Transverse colon (tissue), 4 donors: ENCODE results near the gene SSRP1.

Experiments used
- POLR2A ChIP-seq: fragments of 450-650 bp; IDR thresholded peaks from one replicate; pipeline ENCODE4 v1.6.1; 2016; ENCODE audit warnings: antibody characterized with exemption, mild to moderate bottlenecking, moderate library complexity
- POLR2AphosphoS5 ChIP-seq, 3 donors: sonication (generic); formaldehyde crosslinking; IDR thresholded peaks; one replicate each; pipeline ENCODE4 v1.6.1; 2016; ENCODE audit warnings: antibody characterized with exemption in 3 of 3
- TF ChIP-seq, protein P1 (sequence below), 5 experiments: fragments of 200-600 bp in 3 of 5; fragments of 450-650 bp in 2 of 5; sonication (generic) in 3 of 5; IDR thresholded peaks; 1 replicate in 2 of 5; 2 replicates in 3 of 5; pipeline ENCODE4 v1.5.1; 2016 to 2017; ENCODE audit warnings: antibody characterized with exemption in 5 of 5, inconsistent platforms in 3 of 5, mild to moderate bottlenecking in 2 of 5, moderate library complexity in 1 of 5

GRCh38 chr11:57321388-57322255 lies 14.1 kb downstream of the SSRP1 start:
- TF ChIP-seq POLR2AphosphoS5 (IDR thresholded peaks at IDR 0.05), result no peak
- no peak for TF ChIP-seq POLR2A
- TF ChIP-seq, protein P1, sequence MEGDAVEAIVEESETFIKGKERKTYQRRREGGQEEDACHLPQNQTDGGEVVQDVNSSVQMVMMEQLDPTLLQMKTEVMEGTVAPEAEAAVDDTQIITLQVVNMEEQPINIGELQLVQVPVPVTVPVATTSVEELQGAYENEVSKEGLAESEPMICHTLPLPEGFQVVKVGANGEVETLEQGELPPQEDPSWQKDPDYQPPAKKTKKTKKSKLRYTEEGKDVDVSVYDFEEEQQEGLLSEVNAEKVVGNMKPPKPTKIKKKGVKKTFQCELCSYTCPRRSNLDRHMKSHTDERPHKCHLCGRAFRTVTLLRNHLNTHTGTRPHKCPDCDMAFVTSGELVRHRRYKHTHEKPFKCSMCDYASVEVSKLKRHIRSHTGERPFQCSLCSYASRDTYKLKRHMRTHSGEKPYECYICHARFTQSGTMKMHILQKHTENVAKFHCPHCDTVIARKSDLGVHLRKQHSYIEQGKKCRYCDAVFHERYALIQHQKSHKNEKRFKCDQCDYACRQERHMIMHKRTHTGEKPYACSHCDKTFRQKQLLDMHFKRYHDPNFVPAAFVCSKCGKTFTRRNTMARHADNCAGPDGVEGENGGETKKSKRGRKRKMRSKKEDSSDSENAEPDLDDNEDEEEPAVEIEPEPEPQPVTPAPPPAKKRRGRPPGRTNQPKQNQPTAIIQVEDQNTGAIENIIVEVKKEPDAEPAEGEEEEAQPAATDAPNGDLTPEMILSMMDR (IDR thresholded peaks at IDR 0.05), result no peak
